DOHH2 (cell line): Measurements from ENCODE around the gene PIBF1.

ENCODE experiments used
- H3F3A ChIP-seq: fragments of 200-600 bp; sonication (generic), shearing (Covaris generic); 2 replicates; pipeline ENCODE4 v1.6.0; 2016; ENCODE audit warnings: antibody characterized with exemption, mild to moderate bottlenecking; ENCODE audit not compliant: control insufficient read depth, insufficient read depth
- H3K27ac ChIP-seq: fragments of 200-600 bp; sonication (generic); 2 replicates; pipeline ENCODE4 v1.5.1; 2014; ENCODE audit warnings: low read depth, mild to moderate bottlenecking, low read length, moderate library complexity
- H3K27me3 ChIP-seq: fragments of 200-600 bp; sonication (generic); 2 replicates; pipeline ENCODE4 v1.6.1; 2014; ENCODE audit warnings: mild to moderate bottlenecking, low read length, mixed read lengths; ENCODE audit not compliant: control insufficient read depth
- H3K36me3 ChIP-seq: fragments of 200-600 bp; sonication (generic); 2 replicates; pipeline ENCODE4 v1.6.1; 2014; ENCODE audit warnings: mild to moderate bottlenecking, low read length, moderate library complexity, mixed read lengths; ENCODE audit not compliant: control insufficient read depth
- H3K4me1 ChIP-seq: fragments of 200-600 bp; sonication (generic); 2 replicates; pipeline ENCODE4 v1.6.1; 2014; ENCODE audit warnings: mild to moderate bottlenecking, low read length, mixed read lengths; ENCODE audit not compliant: control insufficient read depth
- H3K4me2 ChIP-seq: fragments of 200-600 bp; sonication (generic); 2 replicates; pipeline ENCODE4 v1.6.0; 2014; ENCODE audit warnings: mild to moderate bottlenecking, low read length, moderate library complexity
- H3K4me3 ChIP-seq: fragments of 200-600 bp; sonication (generic); 2 replicates; pipeline ENCODE4 v1.5.1; 2014; ENCODE audit warnings: mild to moderate bottlenecking, low read length, mixed read lengths
- H3K79me2 ChIP-seq: fragments of 200-600 bp; sonication (generic); 2 replicates; pipeline ENCODE4 v1.6.1; 2014; ENCODE audit warnings: mild to moderate bottlenecking, low read length, mixed read lengths; ENCODE audit not compliant: control insufficient read depth
- H3K9me2 ChIP-seq: fragments of 200-600 bp; sonication (generic); replicated peaks from 2 replicates; pipeline ENCODE4 v1.6.1; 2014; ENCODE audit warnings: mild to moderate bottlenecking, low read length, mixed read lengths; ENCODE audit not compliant: control insufficient read depth
- H3K9me3 ChIP-seq: fragments of 200-600 bp; sonication (generic); 2 replicates; pipeline ENCODE4 v1.6.1; 2014; ENCODE audit warnings: antibody characterized with exemption, low read length, mixed read lengths; ENCODE audit not compliant: control insufficient read depth, insufficient read depth
- H4K20me1 ChIP-seq: fragments of 200-600 bp; sonication (generic); 2 replicates; pipeline ENCODE4 v1.6.0; 2014; ENCODE audit warnings: low read depth, mild to moderate bottlenecking, antibody characterized with exemption, low read length, moderate library complexity; ENCODE audit not compliant: control insufficient read depth, insufficient read depth
- EZH2phosphoT487 ChIP-seq: fragments of 200-600 bp; sonication (generic); IDR thresholded peaks from 2 replicates; pipeline ENCODE4 v1.6.1; 2017; ENCODE audit warnings: borderline replicate concordance, mild to moderate bottlenecking, antibody characterized with exemption, low read length, moderate library complexity, mixed read lengths
- TF ChIP-seq, protein P1 (sequence below): fragments of 200-600 bp; sonication (generic); IDR thresholded peaks from one replicate; pipeline ENCODE4 v1.5.1; 2014; ENCODE audit warnings: antibody characterized with exemption, mild to moderate bottlenecking, low read depth, low read length; ENCODE audit not compliant: poor library complexity, severe bottlenecking

Gene PIBF1

DNA sequence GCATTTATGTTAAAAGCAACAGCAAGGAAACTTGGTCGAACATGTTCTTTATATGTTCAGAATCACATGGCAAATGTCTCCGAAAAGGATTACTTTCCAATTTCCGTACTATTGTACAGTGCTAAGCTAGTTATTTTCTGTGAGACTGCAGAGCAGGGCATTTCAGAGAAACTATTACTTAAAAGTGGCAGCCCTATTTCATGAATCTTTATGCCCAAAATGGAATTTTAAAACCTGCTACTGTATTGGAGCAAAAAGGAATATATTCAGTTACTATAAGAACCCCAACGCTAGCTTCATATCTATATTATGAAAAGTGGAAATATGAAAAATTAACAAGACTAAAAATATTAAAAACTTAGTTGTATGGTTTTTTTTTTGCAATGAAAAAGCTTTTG is 274.6 kb downstream of the PIBF1 start:
- peaks cover 58% of the 10 kb centered on the region for H3K27me3 ChIP-seq
- no peaks in the 10 kb centered on the region for H4K20me1 ChIP-seq
- H3F3A ChIP-seq: no peaks in the 10 kb centered on the region
- no peaks in the 10 kb centered on the region for H3K36me3 ChIP-seq
- H3K4me3 ChIP-seq: no peak overlapping the region
- H3K79me2 ChIP-seq: no peaks in the 10 kb centered on the region
- peaks cover 15% of the 10 kb centered on the region for H3K4me1 ChIP-seq
- no peak overlapping the region for H3K4me2 ChIP-seq
- no peak overlapping the region for H3K27ac ChIP-seq
- H3K9me3 ChIP-seq: no peaks in the 10 kb centered on the region
- H3K9me2 ChIP-seq: no peaks in the 10 kb centered on the region
- TF ChIP-seq EZH2phosphoT487: no peak
- TF ChIP-seq, protein P1, sequence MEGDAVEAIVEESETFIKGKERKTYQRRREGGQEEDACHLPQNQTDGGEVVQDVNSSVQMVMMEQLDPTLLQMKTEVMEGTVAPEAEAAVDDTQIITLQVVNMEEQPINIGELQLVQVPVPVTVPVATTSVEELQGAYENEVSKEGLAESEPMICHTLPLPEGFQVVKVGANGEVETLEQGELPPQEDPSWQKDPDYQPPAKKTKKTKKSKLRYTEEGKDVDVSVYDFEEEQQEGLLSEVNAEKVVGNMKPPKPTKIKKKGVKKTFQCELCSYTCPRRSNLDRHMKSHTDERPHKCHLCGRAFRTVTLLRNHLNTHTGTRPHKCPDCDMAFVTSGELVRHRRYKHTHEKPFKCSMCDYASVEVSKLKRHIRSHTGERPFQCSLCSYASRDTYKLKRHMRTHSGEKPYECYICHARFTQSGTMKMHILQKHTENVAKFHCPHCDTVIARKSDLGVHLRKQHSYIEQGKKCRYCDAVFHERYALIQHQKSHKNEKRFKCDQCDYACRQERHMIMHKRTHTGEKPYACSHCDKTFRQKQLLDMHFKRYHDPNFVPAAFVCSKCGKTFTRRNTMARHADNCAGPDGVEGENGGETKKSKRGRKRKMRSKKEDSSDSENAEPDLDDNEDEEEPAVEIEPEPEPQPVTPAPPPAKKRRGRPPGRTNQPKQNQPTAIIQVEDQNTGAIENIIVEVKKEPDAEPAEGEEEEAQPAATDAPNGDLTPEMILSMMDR: no peak

DNA sequence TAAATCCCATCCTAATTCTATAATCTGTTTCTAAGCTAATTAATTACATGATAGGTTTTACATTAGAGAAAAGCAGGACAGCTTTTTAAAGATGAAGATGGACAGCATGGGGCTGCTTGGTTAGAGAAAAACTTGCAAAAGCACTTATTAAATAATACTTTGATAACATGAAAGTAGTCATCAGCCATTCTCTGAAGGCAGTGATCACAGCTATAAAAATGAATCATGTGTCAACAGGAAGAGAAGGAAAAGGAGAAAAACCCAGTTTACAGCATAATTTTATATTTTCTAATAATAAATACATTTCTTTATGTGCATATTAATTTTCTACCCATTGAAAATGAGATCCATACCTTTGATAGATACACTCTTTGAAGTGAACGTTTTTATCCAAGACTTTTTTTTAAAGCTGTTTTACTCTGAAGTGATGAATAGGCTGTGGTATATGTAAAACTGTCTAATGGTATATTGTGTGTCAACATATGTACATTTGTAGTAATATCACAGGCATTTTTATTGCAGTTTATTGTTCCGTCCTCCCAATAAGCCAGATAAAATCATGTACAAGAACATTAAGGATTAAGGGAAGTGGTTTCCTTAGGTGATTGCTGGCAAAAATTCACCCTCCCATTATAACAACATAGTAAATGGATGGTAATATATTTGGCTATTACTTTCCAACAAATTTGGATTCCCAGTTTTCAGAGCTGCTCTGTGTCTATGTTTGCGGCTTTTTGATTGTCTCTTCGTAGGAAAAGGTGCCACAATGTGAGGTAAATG is 275.5 kb downstream of the PIBF1 start:
- Histone ChIP-seq H3K4me3 (no peak overlapping the region), H3K36me3 (no peaks in the 10 kb centered on the region), H3K79me2 (no peaks in the 10 kb centered on the region), H3K27me3 (peaks cover 59% of the 10 kb centered on the region), H3K9me2 (no peaks in the 10 kb centered on the region), H3K4me1 (peaks cover 15% of the 10 kb centered on the region), H3K4me2 (no peak overlapping the region), H3K9me3 (no peaks in the 10 kb centered on the region), H4K20me1 (no peaks in the 10 kb centered on the region), H3F3A (no peaks in the 10 kb centered on the region), H3K27ac (no peak overlapping the region)
- no peak for TF ChIP-seq EZH2phosphoT487

DNA sequence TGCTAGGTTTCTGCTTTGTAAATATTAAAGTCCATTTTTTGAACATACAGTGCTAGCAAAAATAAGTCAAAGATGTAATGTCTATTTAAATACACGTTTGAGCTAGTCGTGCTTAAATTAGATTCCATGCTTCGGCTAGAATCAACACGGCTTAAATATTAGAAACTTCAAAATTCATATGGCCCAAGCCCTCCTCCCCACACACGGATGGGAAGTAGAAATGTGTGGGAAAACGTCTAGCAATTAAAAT is 276.1 kb downstream of the PIBF1 start:
- Histone ChIP-seq H4K20me1 (no peaks in the 10 kb centered on the region), H3K9me2 (no peaks in the 10 kb centered on the region), H3K27ac (no peak overlapping the region), H3K9me3 (no peaks in the 10 kb centered on the region), H3K4me2 (peak overlapping the region; percentile 94), H3K36me3 (no peaks in the 10 kb centered on the region), H3K27me3 (peaks cover 59% of the 10 kb centered on the region), H3K4me3 (peak overlapping the region; percentile 80; the same call in 1 of the 2 replicates), H3K79me2 (no peaks in the 10 kb centered on the region), H3K4me1 (peaks cover 15% of the 10 kb centered on the region), H3F3A (no peaks in the 10 kb centered on the region)
- TF ChIP-seq, protein P1: no peak
- no peak for TF ChIP-seq EZH2phosphoT487

DNA sequence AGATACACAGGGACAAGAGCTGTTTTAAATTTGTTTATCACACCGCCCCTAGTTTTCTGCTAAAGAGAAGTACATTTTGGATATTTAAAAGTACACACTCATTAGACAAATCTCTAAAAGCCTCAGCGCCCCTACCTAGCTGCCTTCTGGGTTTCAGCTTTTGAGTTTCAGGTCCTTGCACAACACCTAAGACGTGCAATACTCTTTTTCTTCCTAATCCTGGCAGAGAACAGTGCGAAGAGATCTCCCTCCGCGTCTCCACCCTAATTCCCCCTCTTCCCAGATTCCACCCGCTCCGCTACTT is 276.5 kb downstream of the PIBF1 start:
- Histone ChIP-seq H4K20me1 (no peaks in the 10 kb centered on the region), H3K36me3 (no peaks in the 10 kb centered on the region), H3K79me2 (no peaks in the 10 kb centered on the region), H3K9me2 (no peaks in the 10 kb centered on the region), H3K27me3 (peaks cover 59% of the 10 kb centered on the region), H3K9me3 (no peaks in the 10 kb centered on the region), H3K4me1 (peaks cover 15% of the 10 kb centered on the region), H3K4me3 (peak overlapping the region; percentile 80), H3K4me2 (peak overlapping the region; percentile 94), H3K27ac (no peak overlapping the region), H3F3A (no peaks in the 10 kb centered on the region)
- TF ChIP-seq, protein P1: no peak
- 0 out of 2 replicates have a peak, but pooled peaks have one; percentile 36 for TF ChIP-seq EZH2phosphoT487
